GM19324 (cell line): ENCODE measurements around the gene TMEM40.
"Not testable (repeated sequence)": the region's sequence is repeated elsewhere in the genome, so short reads cannot be mapped to it uniquely, and the experiment has no call there.

ENCODE experiments used
- ATAC-seq: cut with Tn5 transposase; IDR thresholded peaks from one replicate; pipeline ENCODE4 v1.9.1; 2021; ENCODE audit warnings: mild to moderate bottlenecking, moderate library complexity; ENCODE audit not compliant: unreplicated experiment, low FRiP score

The TMEM40 gene

GRCh38 chr3:12752809-12753208 lies 6.2 kb downstream of the TMEM40 start:
- no peak for ATAC-seq

GRCh38 chr3:12752102-12752501 lies 7.0 kb downstream of the TMEM40 start:
- no peak for ATAC-seq

GRCh38 chr3:12751571-12751970 lies 7.5 kb downstream of the TMEM40 start:
- no peak for ATAC-seq

DNA sequence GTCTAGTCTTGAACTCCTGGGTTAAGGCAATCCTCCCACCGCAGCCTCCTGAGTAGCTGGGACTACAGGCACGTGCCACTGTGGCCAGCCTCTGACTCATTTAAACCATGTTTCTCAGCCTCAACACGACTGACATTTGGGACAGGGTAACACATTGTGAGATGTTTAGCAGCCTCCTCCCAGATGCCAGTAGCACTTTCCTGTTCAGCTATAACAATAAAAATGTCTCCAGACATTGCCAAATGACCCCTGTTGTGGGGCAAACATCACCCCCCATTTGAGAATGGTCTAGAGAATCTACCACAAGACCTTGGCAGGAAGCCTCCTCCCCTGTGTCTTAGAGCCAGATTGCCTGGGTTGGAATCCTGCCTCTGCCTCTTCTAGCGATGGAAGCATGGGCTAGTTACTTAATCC lies 8.4 kb downstream of the TMEM40 start:
- ATAC-seq = no peak

DNA sequence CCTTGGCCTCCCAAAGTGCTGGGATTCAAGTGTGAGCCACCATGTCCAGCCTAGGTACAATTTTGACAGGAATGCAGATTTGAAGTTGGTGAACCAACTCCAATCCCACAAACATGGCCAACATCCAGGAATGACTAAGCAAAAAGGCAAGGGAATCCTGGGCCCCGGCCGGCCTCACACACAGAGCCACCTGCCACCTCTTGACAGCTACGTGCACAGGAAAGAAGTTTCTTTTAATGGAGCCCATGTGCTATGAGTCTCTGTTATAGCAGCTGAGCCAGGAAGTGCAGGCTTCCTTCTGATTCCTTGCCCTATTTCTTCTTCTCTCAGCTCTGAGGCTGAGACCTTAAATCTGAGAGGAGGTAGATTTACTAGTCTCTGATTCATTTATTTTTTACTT lies 8.8 kb downstream of the TMEM40 start:
- ATAC-seq = no peak

DNA sequence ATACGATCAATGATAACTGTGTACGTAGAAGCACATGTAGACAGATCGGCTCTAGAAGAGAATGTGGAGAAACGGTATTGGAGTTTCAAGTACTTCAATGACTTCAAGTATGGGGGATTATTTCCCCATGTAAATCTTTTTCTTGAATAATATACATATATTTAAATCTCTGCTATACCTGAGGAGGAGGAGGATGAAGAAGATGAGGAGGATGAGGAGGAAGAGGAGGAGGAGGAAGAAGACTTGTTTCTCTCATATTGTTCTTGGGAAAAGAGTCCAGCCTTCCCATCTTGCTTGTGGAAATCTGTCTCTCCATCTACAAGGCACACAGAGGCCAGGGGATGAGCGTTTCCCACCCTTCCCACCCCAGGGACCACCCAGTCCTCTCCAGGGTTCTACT lies 10.6 kb downstream of the TMEM40 start:
- ATAC-seq = no peak

DNA sequence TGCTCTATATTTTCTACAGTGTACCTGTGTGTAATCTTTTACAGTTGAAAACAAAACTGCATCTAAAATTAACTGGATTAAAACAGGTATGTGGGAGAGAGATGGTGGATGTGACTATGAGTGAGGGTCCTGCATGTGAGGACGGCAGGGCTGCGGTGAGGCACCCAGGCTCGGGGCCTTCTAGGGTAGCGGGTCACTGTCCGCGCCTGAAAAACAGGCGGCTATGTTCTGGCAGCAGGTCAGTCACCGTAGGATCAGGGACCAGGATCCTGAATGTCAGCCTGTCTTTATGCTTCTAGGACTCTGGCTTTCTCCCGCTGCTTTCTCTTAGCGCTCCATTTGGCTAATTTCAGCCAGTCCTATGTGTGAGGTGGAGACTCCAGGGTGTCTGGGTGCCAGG lies 12.6 kb downstream of the TMEM40 start:
- no peak for ATAC-seq

GRCh38 chr3:12744326-12744725 lies 14.7 kb downstream of the TMEM40 start:
- ATAC-seq = no peak

DNA sequence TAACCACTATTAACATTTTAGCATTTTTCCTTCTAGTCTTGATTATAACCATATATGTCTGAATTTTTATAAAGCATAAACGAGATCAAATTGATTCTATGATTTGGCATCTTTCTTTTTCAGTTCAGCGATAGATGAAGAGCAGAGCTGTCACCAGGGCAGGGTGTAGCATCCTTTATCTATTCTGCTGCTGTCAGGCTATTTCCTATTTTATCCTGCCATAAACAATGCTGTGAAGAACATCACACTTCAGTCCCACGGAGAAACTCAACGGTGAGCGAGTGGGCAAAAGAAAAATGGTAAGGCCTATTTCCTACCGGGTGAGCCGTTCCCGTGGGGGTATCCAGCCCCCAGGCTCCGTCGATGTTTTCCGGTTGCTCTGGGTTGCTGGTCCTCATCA lies 15.5 kb downstream of the TMEM40 start:
- ATAC-seq = no peak

- ATAC-seq = no peak
These were observed 16.5 kb downstream of the TMEM40 start for GRCh38 chr3:12742330-12743107.

DNA sequence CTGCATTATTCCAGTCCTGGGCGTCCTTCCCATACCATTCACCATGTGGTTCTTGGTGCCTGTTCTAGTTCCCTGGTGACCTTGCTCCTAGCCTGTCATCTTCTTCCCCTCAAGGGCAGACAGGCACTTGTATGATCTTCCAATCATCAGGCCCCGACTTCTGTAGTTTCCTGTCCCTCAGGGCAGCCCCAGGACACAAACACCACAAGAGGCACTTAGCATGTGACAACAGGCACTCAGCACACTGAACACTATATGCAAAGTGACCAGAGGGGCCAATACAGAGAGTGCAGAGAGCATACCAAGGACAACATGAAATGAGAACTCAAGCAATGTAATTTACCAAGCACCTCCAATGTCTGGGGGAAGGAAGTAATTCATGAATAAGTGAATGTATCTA lies 17.9 kb downstream of the TMEM40 start:
- no peak for ATAC-seq

- ATAC-seq = no peak
These were observed 21.2 kb downstream of the TMEM40 start for GRCh38 chr3:12737833-12738232.

DNA sequence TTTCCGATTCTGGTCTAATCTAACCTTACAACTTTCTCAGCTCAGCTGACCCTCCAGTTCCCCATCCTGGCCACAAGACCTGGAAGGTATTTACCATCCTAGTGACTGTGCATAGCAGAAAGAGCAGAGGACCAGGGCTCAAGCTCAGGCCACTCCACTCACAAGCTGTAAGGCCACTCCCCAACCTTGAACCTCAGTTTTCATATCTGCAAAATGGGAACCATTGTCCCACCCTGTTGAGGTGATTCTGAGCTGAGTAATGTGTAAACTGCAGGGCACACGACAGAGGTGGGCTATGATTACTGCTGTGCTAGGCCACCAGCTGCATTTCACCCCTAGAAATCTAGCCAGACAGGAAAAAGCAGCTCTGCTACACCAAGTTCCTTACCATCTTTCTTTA lies 21.7 kb downstream of the TMEM40 start:
- ATAC-seq = no peak

DNA sequence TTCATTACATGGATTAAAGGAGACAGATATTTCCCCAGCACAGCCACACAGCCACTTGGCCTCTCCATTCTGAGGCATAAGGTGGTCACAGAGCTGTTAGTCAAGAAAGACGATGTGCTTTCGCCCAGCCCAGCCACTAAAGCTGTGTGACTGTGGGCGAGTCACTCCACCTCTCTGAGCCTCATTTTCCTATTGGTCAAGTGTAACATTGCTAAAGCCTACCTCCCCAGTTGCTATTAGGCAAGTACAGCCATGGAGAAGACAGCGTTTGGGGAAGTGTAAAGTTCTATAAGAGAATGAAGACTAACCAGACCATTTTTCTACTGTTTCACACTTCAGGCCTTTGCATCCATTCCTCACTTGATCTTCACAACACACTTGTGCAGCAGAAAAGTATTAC lies 24.1 kb downstream of the TMEM40 start:
- ATAC-seq = no peak

DNA sequence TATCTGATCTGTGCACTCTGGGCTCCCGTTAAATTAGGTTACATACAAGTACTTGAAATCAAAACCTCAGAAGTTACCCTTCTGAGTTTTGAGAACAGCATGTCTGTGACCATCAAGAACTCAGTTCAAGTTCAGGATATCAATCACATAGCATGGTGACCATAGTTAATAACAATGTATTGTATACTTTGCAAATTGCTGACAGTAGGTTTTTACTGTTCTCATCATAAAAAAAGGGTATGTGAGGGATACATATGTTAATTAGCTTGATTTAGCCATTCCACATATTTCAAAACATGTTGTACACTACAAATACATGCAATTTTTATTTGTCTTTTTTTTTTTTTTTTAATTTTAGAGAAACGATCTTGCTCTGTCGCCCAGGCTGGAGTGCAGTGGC lies 25.5 kb downstream of the TMEM40 start:
- no peak for ATAC-seq

GRCh38 chr3:12730506-12731242 lies 28.4 kb downstream of the TMEM40 start:
- ATAC-seq = no peak

GRCh38 chr3:12729051-12729651 lies 29.9 kb downstream of the TMEM40 start:
- ATAC-seq = no peak

- no peak for ATAC-seq
These were observed 31.1 kb downstream of the TMEM40 start for GRCh38 chr3:12727937-12728336.

- ATAC-seq = no peak
These were observed 31.6 kb downstream of the TMEM40 start for GRCh38 chr3:12727481-12727880.

GRCh38 chr3:12725436-12725835 lies 33.6 kb downstream of the TMEM40 start:
- no peak for ATAC-seq

DNA sequence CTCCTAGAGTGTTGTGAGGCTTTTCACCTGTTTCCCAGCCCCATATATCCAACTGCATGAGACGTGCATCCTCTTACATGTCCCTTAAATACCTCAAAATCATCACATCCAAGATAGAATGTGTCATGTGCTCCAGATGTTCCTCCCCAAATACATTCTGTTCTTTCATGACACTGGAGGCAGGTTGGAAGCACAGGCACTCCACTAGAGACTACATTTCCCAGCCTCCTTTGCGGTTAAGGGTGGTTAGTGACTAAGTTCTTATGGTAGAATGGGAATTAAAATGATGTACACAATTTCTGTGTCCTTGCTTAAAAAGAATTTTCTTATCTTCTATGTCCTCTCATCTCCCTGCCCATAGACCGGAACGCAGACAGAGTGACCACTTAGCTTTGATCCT lies 34.3 kb downstream of the TMEM40 start:
- ATAC-seq = no peak

- not testable (repeated sequence) for ATAC-seq
These were observed 35.7 kb downstream of the TMEM40 start for GRCh38 chr3:12723362-12723761.
